ENCODE measurements around the gene MCC.

- TF ChIP-seq CTCF (conservative IDR thresholded peaks at IDR 0.05 in 1 of 2, IDR thresholded peaks at IDR 0.05 in 1 of 2; ENCODE audit: low read depth in 1 of 2, low read length in 2 of 2), result no peak
- no peak for TF ChIP-seq EZH2 (IDR thresholded peaks at IDR 0.05; ENCODE audit: low read length, missing control alignments)
Observed at GRCh38 chr5:113271745-113272454, 216.4 kb downstream of the MCC start.
